Fibroblast of upper back skin (primary cell): ENCODE data around the gene PHC2.

Experiments
- DNase-seq: peaks from one replicate; pipeline ENCODE4 v3.0.0-alpha.2; 2013

PHC2 gene

DNA sequence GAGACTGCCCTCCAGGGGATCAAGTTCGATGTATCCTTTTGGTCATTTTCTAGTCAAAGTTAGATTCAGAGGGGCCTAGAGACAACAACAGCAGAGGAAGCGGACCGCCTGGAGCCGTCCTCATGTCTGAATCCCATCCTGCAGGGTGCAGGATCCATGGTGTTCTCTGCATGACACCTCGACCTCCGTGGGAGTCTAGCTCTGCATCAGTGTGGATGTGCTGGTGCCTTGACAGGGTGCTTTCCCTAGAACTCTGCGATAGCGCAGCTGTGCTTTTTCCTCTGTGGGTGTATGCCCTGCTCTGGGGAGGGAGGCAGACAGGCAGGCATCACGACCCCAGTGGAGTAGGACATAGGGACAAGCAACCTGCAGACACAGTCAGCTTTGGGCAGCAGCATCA is 61.8 kb downstream of the PHC2 start:
- no peak for DNase-seq

DNA sequence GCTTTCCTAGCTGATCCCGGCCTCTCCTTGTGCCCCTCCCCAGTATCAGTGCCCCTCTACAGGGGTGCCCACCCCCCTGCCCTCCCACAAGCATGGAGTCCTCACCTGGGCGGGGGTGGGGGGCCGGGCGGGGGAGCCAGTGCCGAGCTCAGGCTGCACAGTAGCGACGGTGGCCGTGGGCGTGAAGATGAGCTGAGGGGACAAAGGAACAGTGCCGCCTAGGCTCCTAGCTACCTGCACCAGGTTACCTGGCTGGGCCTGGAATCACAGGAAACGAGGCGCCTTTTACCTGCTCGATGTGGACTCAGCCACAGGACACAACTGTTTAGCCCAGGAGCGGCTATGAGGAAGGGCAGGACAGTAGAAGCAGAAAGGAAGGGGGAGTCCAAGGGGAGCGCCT is 62.5 kb downstream of the PHC2 start:
- no peak for DNase-seq

DNA sequence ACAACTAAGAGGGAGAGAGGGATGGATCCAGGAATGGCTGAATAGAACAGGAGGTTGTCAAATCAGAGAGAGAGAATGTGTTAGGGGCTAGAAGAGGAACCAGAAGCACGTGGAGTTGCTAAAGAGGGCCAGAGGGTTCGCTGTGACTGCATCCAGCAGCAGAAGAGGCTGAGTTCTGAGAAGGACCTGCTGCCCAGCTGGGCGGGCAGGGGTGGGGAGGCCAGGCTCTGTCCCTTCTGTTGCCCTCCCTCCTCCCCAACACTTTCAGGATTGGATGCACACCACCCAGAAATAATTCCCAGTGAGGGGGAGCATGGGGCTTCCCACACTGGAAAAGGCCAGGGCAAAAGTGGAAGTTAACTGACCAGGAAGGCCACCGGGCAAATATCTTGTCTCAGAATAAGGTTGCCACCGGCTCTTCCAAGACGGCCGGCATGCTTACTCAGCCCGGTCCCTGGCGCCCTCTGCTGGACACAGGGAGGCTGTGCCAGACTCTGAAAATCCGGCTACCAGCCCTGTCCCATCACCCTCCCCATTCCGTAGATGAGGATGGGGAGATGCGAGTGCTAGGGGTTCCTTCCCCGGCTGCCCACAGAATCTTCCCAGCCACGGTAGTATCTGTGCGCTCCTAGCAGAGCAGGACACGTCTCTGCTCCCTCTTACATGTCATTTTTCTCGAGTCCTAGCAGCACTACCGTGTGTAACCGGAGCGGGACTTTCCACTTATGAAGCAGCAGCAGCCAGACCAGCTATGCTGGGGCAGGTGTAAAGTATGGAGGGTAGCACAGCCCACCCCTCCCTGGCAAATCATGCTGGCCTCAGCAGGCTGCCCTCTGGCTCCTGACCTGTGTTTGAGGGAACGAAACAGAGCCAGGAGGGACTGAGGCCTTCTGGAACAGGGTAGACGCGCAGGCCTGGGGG is 63.1 kb downstream of the PHC2 start:
- peak; percentile 75 for DNase-seq

DNA sequence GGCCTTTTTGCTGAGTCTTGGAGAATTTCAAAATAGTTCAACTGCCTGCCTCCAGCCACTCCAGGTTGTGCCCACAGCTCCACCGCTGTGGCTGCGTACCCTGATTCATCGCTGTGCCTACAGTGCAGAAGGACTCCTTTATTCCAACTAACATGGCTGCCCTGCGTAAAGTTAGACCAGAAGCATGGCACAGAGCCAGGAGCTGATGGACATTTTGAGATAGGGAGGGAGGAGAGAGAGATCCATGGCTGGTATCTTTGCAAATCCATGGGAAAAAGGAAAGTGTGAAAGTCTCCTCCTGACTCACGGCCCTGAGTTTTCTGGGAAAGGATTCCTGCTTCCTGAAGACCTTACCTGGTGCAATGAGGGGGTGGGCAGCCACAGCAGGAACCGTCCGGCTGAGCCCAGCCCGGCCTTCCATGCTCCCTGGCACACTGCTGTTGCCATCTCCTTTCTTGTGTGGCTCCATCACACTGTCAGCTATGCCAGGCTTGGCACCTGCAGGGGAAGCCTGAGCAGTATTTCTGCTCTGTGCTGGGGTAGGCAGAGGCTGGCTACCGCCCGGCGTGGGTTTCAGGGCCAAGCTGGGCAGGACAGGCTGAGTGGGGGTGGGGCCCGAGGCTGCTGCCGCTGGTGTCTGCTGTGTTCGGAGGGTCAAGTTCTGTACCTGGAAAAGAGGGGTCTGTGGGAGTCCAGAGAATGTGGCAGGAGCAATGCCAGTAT is 64.0 kb downstream of the PHC2 start:
- DNase-seq: no peak

DNA sequence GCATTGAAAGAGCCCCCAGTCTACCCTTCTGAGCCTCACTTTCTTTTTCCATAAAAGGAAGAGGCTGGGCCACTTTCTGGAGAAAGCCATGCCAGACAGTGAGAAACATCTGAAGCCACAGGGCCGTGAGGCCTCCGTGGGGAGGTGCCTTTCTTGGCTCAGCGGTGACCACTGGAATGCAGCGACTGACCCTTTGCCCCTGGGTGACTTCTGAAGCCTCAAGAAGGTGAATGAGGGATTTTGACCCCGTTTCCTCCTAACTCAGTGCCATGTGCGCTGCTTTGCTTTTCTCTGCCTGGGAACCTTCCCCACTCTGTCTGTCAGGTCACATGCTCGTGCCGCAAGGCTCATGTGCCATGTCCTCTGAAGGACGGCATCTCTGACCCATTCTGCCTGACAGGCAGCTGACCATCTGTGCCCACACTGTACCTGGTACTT is 65.3 kb downstream of the PHC2 start:
- DNase-seq: peak; percentile 71

DNA sequence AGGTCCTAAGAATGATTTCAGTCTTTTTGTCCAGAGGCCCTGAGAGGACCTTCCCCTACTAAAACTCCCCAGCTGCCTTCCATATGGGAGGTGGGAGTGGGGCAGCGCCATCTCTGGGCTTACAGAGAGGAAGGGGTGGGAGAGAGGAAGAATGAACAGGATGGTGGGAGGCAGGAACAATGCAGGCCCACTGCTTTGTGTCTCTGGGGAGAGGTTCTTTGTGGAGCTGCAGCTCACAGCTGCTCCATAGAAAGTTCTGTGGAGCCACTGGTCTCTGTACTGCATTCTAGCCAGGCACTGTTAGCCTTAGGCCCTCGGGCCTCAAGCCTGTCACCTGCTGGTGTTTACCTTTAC is 66.4 kb downstream of the PHC2 start:
- DNase-seq: peak; percentile 19

DNA sequence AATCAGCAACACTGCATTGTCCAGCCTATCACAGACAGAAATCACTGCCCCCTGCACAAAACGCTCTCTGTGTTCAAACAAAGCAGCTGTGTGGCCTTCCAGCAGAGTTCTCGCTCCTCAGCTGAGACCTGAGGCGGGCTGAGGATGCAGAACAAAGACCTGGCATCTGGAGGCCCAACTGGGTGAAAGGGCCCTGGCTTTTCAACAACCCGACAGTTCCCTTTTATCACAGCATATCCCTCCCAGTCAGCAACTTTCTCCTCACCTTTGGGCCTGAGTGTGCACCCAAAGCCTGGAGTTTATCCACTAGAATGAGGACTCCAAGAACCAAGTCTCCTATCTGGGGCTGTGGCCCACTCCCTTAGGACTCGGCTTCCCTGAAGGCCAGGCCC is 67.4 kb downstream of the PHC2 start:
- no peak for DNase-seq

DNA sequence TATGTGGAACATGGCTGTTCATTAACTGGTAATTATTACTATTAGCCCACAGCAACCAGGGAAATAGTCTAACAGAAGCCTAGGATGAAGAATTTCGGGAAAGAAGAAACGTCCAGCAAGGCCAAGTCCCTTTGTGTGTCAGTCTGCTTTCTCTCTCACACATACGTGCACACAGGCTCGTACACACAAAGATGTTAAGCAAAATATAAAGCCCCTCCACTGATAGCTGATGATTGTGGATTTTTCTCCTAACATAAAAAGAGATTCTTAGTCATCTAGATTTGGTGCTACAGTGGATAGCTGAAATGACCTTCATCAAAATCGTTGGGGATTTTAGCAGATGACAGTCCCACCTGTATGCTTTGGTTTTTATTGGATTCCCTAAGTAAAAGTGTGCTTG is 67.9 kb downstream of the PHC2 start:
- no peak for DNase-seq

DNA sequence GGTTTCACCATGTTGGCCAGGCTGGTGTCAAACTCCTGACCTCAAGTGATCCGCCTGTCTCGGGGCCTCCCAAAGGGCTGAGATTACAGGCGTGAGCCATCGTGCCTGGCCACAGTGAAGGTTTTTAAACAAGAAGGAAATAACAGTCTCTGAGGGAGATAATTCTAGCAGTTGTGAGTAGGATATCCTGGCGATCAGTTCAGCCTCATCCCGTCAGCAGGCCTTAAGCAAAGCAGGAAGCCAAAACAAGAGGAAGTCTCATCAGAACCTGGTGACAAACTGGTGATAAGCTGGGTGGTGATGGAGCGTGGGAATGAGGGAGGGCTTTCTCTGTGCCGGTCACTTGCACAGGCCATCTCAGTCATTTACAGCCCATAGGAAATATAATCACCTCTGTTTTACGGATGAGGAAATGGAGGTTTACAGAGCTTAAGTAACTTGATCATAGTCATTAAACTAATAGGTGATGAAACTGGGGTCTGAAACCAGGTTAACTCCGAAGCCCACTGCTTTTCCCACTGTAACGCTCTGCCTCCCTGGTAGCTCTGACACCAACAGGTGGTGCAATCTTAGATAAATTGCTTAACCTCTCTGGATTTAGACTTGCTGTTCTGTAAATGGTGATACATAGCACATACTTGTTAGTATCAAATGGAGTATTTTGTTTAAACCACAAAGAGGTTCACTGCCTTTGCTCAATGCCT is 69.2 kb downstream of the PHC2 start:
- DNase-seq: no peak

DNA sequence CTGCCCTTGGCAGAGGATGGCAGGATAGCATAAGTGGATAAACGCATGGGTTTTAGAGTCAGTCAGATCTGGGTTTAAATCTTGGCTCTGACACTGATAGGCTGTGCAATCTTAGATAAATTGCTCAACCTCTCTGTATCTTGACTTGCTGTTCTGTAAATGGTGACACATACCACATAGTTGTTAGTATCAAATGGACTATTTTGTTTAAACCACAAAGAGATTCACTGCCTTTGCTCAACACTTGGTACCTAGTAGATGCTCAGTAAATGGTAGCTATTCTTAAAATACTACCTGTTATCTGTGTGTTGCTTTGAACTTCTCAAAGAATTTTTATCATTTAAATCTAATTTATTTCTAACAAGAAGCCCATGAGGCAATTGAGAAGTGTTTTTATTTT is 70.5 kb downstream of the PHC2 start:
- DNase-seq: no peak

DNA sequence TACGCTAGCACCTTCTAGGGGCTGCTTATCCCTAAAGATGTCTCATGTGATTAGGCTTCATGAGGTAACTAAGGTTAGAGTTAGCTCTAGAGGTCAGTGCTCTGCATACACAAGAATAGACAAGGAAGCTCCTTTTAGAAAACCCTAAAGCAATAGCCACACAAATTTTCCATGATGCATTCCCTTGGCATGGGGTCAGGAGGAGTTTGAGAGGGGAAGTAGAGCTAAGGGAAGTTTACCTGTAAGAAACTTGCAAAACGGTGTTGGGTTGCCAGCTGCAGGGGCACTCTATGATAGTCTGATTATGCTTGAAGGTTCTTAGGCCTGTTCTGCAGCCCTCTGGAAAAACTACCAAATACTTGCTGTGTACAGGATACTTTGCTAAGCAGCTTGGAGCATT is 71.0 kb downstream of the PHC2 start:
- no peak for DNase-seq

DNA sequence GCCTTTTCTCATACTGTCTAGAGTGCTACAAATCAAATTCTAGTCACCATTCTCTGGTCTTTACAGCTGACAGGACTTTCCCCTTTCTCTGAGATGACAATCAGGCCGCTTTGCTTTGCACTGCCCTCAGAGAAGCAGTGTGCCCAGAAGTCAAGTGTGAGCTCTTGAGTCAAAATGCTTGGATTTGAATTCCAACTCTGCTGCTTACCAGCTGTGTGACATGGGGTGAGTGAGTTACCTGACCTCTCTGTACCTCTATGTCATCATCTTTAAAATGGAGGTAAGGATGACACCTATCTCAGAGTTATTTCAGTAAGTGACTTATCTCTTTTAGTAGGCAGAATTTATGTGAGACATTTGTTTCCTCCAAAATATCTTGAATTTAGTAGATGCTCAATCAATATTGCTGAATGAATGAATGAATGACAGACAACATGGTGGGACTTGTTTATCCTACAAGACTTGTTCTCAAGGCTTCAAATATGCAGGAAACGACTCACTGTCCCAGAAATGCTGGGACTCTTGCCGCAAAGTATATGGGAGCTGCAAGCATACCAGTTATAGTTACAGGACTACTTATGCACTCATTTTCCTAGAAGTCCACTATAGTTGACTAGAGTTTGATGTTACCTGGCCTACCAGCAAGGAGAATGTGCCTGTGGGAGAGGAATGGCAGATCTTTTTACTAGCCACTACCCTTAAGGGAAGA is 71.9 kb downstream of the PHC2 start:
- no peak for DNase-seq

DNA sequence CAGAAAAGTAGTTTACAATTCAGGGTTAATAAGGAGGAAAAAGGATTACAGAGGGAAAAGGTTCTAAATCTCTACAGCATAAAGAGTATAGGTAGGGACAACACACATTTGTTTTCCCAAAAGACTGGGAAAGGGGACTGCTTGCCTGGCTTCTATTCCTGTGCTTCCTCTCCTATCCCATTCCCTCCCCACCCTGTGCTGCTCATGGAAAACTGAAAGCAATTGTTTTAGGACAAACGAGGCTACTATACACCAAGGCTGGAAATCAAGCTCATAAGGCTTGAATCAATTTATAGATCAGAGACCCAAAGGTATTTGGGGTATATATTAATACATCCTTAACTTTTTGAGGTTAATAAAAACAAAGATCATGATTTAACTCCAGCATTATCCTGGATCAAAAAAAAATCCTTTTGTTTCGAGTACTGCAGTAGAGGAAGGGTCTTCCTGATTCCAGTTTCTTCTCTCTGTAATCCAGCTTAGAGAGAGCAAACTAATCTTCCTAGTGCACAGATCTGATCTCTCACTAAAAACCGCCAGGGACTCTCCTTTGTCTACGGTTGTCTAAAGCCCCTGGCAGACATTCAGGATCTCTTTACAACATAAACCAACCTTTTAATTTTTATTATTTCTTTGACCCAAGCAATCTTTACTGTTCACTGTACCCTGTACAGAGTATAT is 72.6 kb downstream of the PHC2 start:
- no peak for DNase-seq

DNA sequence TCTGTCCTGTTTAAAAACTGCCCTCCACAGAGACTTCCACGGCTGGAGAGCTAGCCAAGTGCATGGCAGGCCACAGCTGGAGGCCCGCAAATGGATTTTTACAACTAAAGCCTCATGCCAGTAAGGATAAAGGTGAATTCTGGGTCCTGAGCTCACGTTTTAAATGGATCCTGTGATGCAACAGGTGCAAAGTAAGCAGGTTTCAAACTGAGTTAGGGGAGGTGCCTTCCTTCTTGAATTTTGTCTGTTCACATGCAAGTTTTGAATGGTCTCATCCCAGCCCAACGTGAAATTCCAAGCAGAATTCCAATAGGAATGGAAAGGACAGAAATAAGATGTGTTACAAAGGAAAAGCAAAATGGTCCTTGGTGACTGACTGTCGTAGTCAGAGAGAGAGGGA is 73.8 kb downstream of the PHC2 start:
- no peak for DNase-seq

DNA sequence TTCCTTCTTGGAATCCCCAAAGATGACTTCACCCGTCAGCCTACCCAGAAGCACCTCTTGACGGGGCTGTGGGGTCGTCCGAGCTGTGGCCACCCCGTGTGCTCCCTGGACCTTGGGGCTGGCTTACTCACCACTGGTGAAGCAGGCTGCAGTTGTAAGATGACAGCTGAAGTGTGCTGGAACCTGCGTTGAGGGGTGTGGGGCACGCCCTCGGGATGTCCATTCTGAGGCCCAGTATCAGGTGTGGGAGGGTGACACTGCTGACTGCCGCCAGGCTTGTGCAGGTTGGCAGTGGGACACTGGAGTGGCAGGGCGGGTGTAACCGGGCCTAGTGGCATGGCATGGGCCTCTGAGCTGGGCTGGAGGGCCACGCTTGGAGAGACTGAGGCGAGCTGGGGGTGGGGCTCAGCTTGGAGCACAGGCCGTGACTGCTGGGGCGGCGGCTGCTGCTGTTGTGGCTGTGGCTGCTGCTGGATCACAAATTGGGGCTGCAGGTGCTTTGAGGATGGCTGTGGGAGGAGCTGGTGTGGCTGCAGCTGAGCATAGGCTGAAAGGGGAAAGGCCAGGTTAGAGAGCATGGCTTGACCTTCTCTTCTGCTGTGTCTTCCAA is 76.1 kb downstream of the PHC2 start:
- DNase-seq: no peak

DNA sequence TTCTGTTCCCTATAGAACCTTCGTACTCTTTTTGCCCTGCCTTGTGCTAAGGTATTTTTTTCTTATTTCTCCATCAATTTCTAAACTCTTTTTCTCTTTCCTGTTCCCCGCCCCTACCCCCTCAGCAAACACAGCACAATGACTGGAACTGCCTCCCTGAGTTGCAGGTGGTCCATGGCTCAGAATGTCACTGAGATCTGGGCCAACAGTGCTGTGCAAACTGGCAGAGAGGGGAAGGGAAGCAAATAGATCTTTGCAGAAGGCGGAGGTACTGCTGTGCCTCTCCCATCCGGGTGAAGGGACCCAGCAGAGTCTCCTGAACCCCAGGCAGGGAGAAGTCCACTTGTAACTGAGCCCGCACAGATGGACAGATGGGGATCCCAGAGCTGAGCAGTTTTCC is 77.4 kb downstream of the PHC2 start:
- DNase-seq: no peak

DNA sequence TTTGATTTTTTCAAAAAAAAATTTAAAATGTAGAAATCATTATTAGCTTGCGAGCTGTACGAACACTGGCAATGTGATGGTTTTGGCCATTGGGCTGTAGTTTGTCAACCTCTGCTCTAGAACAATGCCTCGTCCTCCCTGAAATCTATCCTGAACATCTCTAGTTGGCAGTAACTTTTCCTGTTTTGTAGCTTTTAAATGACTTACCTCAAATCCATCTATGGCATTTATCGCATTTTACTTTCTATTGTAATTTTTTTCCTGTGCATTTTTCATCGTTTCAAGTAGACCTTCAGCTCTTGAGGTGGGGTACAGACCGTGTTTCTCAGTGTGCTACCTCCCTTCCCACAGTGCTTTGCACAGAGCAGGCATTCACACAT is 79.6 kb downstream of the PHC2 start:
- DNase-seq: no peak

DNA sequence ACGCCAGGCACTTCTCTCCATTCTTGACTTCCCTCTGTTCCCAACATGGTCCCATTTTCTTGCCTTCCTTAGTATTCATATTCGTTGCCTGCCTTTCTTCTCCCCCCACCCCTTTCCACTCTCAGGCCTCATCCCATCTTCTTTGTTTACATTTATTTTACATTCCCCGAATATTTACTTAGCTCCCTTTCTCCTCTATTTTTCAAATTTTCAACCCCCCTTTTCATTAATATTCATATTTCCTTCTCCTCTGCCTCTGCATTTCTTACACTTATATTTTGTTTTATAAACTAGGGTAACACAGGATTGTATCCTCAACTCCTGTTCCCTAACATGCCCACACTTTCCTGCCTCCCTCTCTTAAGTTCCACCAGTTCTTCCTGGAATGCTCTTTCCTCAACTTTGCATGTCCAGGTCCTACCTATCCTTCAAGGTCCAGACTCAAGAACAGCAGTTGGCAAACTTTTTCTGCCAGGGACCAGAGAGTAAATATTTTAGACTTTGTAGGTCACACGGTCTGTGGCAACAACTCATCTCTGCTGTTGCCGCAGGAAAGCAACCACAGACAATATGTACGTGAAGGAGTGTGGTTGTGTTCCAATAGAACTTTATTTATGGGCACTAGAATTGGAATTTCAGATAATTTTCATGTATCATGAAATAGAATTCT is 80.1 kb downstream of the PHC2 start:
- no peak for DNase-seq

DNA sequence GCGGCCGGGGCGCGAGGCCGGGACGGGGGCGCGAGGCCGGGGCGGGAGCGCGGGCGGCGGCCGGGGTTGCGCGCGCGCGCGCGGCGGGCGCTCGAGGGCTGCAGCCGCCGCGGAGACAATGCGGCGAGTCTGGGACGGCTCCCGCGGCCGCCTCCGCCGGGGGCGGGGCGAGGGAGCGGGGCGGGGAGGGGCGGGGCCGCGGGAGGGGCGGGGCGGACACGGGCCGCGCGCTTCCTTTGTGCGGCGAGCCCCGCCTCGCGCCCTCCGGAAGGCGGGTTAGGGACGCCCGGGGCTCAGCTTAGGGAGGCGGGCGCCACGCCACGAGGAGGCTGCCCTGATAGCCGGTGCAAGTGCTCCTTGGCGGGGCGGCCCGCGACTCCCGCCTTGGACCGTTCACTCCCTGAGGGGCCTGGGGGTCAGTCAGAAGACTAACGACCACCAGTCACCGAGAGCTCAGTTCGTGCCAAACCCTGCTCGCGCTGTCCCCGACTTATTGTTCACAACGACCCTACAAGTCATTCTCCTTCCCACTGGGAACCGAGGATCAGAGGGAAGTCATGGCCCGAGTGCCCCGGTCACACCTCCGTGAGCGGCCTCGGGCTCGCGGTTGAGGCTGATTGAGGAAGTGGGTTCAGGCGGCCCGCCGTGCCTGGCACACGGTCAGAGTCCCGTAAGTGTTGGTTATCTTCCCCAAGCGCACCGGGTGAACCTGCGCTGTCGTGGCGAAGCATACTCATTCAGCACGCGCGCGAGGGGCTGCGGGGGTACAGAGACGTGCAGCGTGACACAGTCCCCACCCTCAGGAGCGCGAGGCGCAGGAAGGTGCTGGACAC is 80.9 kb downstream of the PHC2 start:
- DNase-seq: peak; percentile 79

DNA sequence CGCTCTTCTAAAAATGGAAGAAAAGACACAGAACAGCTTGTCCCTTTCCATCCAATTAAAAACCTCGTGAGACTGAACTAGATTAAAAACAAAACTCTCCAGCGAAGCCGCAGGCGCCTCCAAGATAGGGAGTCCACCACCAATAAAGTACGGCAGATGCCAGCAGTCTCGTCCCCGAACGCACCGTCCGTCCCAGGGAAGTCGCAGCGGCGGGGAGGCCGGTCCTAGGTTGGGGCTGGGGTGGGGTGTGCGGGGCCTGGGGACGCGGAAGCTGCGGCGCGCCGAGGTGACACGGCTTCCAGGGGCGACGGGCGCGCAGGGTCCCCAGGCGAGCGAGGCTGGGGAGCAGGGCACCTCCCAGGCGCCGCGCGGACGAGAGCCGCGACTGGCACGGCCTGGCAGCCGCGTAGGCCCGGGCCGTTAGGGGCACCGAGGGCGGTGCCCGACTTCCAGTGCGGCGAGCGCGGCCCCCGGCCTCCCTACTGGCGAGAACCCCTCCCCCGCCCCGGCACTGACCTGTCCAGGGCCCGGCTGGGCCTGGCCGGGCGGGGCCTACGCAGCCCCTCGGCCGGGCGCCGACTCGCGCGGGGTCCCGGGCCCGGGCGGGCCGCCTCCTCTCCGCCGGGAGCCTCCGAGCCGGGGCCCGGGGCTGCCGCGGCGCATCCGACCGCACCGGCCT is 81.7 kb downstream of the PHC2 start:
- DNase-seq: no peak
